GM21360 (cell line): Measurements from ENCODE around the gene CFAP65.
A peak's percentile ranks its signal among the peaks of the same experiment; 100 is the strongest.

Experiments
- ATAC-seq: cut with Tn5 transposase; IDR thresholded peaks from one replicate; pipeline ENCODE4 v1.9.1; 2021; ENCODE audit warnings: mild to moderate bottlenecking, moderate library complexity; ENCODE audit not compliant: unreplicated experiment

Gene CFAP65

DNA sequence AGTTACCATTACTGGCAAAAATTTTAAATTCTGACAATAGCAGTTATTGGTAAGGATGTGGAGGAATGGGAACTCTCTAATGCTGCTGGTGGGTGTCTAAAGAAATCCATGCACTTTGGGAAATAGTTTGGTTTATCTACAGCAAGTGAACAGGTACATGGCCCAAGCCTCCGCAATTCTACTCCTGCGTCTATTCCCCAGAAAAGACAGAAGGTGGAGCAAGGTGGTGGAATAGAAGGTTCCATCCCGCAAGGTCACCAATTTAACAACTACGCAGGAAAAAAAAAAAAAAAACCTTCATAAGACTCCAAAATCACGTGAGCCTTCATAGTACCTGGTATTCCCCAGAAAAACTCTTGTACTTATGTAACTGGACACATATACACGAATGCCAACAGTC lies 6.5 kb downstream of the CFAP65 start:
- no peak for ATAC-seq

DNA sequence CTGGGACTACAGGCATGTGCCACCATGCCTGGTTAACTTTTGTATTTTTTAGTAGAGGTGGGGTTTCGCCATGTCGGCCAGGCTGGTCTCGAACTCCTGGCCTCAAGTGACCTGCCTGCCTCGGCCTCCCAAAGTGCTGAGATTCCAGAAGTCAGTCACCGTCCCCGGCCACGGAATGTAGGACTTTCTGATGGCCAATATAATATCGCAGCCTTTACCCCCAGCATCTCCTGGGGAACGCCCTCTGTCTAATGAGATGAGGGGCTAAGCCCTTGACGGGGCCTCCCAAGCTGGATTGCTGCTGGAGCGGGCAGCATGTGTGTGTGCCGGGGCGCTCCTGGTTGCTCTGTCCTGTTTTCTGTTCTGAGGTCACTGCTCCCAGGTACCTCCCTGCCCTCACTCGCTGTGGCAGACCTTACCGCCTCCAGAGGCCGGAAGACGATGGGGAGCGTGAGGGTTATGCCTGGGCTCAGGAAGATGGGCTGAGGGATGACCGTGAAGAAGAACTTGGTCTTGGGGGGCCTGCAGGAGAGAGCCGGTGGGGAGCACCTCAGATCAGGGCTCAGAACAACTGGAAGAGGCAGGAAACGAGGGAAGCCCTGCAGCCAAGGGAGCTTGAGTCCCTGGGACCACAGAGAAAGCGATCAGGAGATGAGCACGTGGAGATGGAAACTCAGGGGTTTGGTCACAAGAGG lies 9.1 kb downstream of the CFAP65 start:
- ATAC-seq, result no peak

GRCh38 chr2:219031005-219031738 lies 10.1 kb downstream of the CFAP65 start:
- ATAC-seq, result no peak

- ATAC-seq, result no peak
Measured at GRCh38 chr2:219030177-219030940, 11.0 kb downstream of the CFAP65 start.

- peak; percentile 55 for ATAC-seq
Measured at GRCh38 chr2:219029829-219030165, 11.5 kb downstream of the CFAP65 start.

DNA sequence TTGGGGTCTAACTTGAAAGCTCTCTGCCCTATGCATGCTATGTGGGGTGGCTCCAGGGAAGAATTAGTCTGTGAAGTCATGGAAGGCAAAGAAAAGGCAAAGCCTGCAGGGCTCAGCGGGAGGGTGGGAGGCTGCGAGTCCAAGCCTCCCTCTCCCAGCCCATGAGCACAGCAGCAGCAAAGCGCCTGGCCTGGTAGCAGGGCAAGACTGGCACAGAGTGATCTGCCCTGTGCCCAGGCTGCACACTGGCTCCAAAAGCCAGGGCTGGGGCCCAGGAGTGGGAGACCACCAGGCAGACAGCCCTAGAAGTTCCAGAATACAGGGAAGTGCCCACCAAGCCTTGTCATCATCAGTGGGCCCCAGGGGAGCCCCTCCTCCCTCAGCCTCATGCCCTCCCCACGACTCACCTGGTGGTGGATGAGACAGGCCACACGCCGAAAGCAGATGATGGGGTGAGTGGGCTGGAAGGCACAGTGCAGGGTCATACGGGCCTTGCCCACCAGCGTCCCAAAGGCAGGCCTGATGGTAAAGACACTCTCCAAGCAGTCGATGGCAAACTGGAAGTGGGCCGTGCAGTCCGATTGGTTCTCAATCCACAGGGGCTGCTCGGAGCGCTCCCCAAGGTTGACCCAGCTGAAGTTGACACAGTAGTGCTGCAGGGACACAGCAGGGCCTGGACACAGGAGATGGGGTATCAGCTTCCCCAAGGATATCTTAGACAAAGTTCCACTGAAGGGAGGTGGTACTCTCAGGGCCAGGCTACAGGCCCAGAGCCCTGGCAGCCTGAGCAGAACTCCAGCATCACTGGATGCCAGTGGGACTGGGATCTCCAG lies 12.1 kb downstream of the CFAP65 start:
- no peak for ATAC-seq

- ATAC-seq, result no peak
Measured at GRCh38 chr2:219028141-219028540, 13.2 kb downstream of the CFAP65 start.

- no peak for ATAC-seq
Measured at GRCh38 chr2:219027511-219028055, 13.7 kb downstream of the CFAP65 start.

- no peak for ATAC-seq
Measured at GRCh38 chr2:219026946-219027345, 14.4 kb downstream of the CFAP65 start.

DNA sequence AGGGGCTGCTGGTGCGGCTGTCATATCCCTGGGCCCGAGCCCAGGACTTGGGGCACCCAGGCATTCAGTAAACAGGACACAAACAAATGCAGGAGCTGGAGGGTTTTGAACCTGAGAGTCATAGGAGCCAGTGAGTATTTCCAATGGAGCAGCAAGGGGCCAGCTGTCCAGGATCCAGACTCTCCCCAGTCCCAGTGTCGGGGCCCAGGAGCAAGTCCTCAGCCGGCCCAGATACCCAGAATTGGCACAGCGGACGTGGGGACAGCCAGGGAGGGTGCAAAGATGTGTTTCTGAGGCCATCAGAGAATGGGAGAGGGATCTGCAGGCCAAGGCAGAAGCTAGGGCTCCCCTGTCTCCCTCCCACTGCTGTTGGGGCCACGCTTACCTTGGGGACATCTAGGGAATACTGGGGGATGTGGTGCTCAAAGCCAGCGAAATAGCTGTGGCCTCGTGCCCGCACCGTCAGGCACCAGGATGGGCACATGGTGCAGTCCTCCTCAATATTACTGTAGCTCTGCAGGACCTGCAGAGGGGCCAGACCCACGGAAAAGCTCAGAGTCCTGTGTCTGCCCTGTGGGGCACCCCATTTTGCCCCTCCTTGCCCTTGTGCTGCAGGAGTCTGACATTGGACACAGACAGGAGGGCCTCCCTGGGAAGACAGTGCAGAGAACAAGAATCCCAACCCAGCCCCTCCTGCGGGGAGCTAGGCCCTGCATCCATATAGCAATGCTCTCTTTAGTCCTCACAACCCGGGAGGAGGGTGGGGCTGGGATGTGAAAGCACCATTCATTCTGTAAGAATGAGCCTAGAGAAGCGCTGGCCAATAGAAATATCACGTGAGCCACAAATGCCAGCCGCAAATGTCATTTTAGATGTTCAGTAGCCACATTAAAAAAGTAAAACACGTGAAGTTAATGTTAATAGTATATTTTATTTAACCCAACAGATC lies 15.4 kb downstream of the CFAP65 start:
- no peak for ATAC-seq

GRCh38 chr2:219024059-219024458 lies 17.3 kb downstream of the CFAP65 start:
- ATAC-seq, result no peak

GRCh38 chr2:219023045-219023605 lies 18.2 kb downstream of the CFAP65 start:
- no peak for ATAC-seq

DNA sequence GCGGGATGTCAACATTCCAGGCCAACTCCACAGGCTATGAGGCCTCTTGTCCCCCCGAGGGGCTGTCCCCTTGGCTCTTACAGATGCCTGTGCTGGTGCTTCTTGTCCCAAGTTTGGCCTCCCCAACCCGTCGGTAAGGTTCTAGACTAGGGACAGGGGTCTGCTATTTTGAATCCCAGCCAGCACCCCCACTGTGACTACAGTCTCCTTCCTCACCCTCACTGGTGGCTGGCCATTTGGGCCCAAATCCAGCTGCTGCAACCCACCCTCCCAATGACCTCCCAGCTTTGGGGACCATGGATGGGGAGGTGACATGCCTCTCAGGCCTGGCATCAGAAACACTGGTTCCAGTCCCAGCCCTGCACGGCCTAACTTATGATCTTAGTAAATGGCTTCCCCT lies 18.7 kb downstream of the CFAP65 start:
- no peak for ATAC-seq

- no peak for ATAC-seq
Measured at GRCh38 chr2:219022041-219022440, 19.3 kb downstream of the CFAP65 start.

DNA sequence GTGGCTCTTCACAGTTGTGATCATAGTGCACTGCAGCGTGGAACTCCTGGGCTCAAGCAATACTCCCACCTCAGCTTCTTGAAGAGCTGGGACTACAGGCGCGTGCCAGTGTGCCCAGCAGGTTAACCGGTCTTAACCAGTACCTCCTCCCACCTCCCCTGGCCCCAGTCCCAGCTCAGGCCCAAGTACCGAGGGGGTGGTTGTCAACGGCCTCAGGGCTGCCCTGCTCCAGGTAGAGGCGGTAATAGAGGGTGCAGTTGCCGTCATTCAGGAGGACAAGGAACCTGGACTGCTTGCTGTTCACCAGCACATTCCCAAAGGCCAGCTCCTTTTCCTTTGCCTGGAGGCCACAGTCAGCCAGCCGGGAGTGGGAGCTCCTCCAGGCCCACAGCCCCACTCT lies 19.7 kb downstream of the CFAP65 start:
- no peak for ATAC-seq

- ATAC-seq, result no peak
Measured at GRCh38 chr2:219020604-219021365, 20.5 kb downstream of the CFAP65 start.

- no peak for ATAC-seq
Measured at GRCh38 chr2:219019436-219019835, 21.9 kb downstream of the CFAP65 start.

GRCh38 chr2:219018726-219019125 lies 22.6 kb downstream of the CFAP65 start:
- no peak for ATAC-seq

DNA sequence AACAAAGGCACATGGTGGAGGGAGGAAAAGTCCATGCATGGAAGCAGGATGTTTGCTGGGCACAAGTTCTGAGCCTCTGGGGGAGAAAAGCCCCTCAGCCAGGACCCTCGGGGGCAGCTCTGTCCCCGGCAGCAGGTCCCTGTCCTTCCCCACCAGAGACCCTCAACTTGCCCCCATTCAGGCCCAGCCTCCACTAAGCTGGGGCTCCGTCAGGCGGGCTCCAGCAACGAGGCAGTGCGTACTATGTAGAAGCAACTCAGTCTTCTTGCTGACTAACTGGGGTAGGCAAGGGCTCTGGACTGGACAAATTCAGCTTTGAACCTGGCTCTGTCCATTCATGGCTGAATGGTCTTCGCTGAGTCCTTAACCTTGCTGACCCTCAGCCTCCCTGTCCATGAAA lies 23.0 kb downstream of the CFAP65 start:
- no peak for ATAC-seq
